H1 (cell line): ENCODE results near the gene UBAP1. TPM values are rescaled to one million over a fixed set of nuclear protein-coding genes. Genes with fewer than 3 reads are reported as not detected.

Source experiments
- CTCF ChIA-PET: fragments of 300-600 bp; sonication (Branson Sonifier 250); formaldehyde crosslinking; loops from one replicate; lab custom pipeline; 2021; ENCODE audit not compliant: partially characterized antibody; lab: Charles Lee
- POLR2A ChIA-PET: fragments of 300-600 bp; sonication (Branson Sonifier 250); formaldehyde crosslinking; loops from one replicate; lab custom pipeline; 2021; ENCODE audit warnings: inconsistent platforms; ENCODE audit not compliant: partially characterized antibody; lab: Charles Lee
- DNase-seq, 2 experiments: peaks; one replicate each; pipeline versions ENCODE4 v3.0.0 to v3.0.0-alpha.2; 2010 to 2022; ENCODE audit warnings: low spot score in 2 of 2, low read depth in 1 of 2, mixed read lengths in 1 of 2
- FAIRE-seq: peaks from 2 replicates; lab custom pipeline; 2011; peaks lifted over from hg19 to GRCh38; lab: Jason Lieb, UNC
- H2AFZ ChIP-seq: 2 replicates; pipeline ENCODE4 v1.8.1; 2012; ENCODE audit warnings: low read length, inconsistent platforms
- H2AK5ac ChIP-seq: 2 replicates; pipeline ENCODE4 v1.6.1; 2013; ENCODE audit warnings: low read depth, low read length
- H2BK120ac ChIP-seq: replicated peaks from 2 replicates; pipeline ENCODE3; 2013; ENCODE audit warnings: low read depth, low read length, inconsistent platforms
- H2BK12ac ChIP-seq: 2 replicates; pipeline ENCODE4 v1.6.1; 2013; ENCODE audit warnings: low read depth, low read length
- H2BK15ac ChIP-seq: 2 replicates; pipeline ENCODE4 v1.6.1; 2013; ENCODE audit warnings: low read length
- H2BK20ac ChIP-seq: 2 replicates; pipeline ENCODE4 v1.6.1; 2013; ENCODE audit warnings: low read length
- H2BK5ac ChIP-seq: 2 replicates; pipeline ENCODE4 v1.6.1; 2013; ENCODE audit warnings: low read depth, low read length
- H3K14ac ChIP-seq: 2 replicates; pipeline ENCODE4 v1.6.1; 2013; ENCODE audit warnings: inconsistent platforms; ENCODE audit not compliant: insufficient read length
- H3K18ac ChIP-seq: 2 replicates; pipeline ENCODE4 v1.6.1; 2013; ENCODE audit warnings: low read length; ENCODE audit errors: extremely low read depth
- H3K23ac ChIP-seq: 2 replicates; pipeline ENCODE4 v1.6.1; 2013; ENCODE audit warnings: inconsistent platforms; ENCODE audit not compliant: insufficient read length
- H3K23me2 ChIP-seq: 2 replicates; pipeline ENCODE4 v1.6.1; 2013; ENCODE audit warnings: low read depth, low read length
- H3K27ac ChIP-seq: 2 replicates; pipeline ENCODE4 v1.6.1; 2011; ENCODE audit warnings: low read depth, low read length, inconsistent platforms
- H3K27me3 ChIP-seq, 4 experiments: replicated peaks in 1 of 4; 1 replicate in 1 of 4; 2 replicates in 3 of 4; pipeline versions ENCODE4 v1.6.1 to v1.8.1; 2011 to 2013; ENCODE audit warnings: low read length in 3 of 4, mild to moderate bottlenecking in 3 of 4, inconsistent platforms in 2 of 4, mixed read lengths in 2 of 4, moderate library complexity in 1 of 4; ENCODE audit not compliant: control insufficient read depth in 3 of 4, insufficient read depth in 3 of 4; ENCODE audit errors: extremely low read depth in 1 of 4
- H3K36me3 ChIP-seq, 4 experiments: 2 replicates each; pipeline versions ENCODE4 v1.6.1 to v1.8.1; 2011 to 2013; ENCODE audit warnings: mild to moderate bottlenecking in 4 of 4, low read length in 3 of 4, moderate library complexity in 2 of 4, control low read depth in 1 of 4, inconsistent platforms in 1 of 4; ENCODE audit not compliant: insufficient read depth in 4 of 4, control insufficient read depth in 2 of 4
- H3K4ac ChIP-seq: replicated peaks from 2 replicates; pipeline ENCODE3; 2013; ENCODE audit warnings: low read length, low read depth, mixed read lengths, inconsistent platforms; ENCODE audit not compliant: insufficient read length
- H3K4me1 ChIP-seq, 4 experiments: replicated peaks in 1 of 4; 1 replicate in 1 of 4; 2 replicates in 3 of 4; pipeline versions ENCODE4 v1.6.1 to v1.8.1; 2011 to 2013; ENCODE audit warnings: low read length in 3 of 4, inconsistent platforms in 2 of 4, mixed read lengths in 1 of 4; ENCODE audit not compliant: insufficient read depth in 4 of 4, control insufficient read depth in 3 of 4
- H3K4me2 ChIP-seq, 2 experiments: 2 replicates each; pipeline versions ENCODE4 v1.6.1 to v1.8.1; 2011 to 2013; ENCODE audit warnings: low read depth in 2 of 2, low read length in 2 of 2, control low read depth in 1 of 2, inconsistent platforms in 1 of 2, mild to moderate bottlenecking in 1 of 2; ENCODE audit not compliant: insufficient read depth in 1 of 2
- H3K4me3 ChIP-seq, 4 experiments: fragments of 200-600, 300-600 bp in 1 of 4; sonication (generic), shearing (Covaris generic), sonication (Bioruptor Twin) in 1 of 4; 2 replicates each; pipeline versions ENCODE4 v1.5.1 to v1.8.1; 2011 to 2016; ENCODE audit warnings: low read length in 4 of 4, low read depth in 3 of 4, control low read depth in 2 of 4, inconsistent platforms in 2 of 4, mild to moderate bottlenecking in 2 of 4, mixed read lengths in 1 of 4, moderate library complexity in 1 of 4; ENCODE audit not compliant: insufficient read depth in 2 of 4; ENCODE audit errors: extremely low read depth in 1 of 4
- H3K56ac ChIP-seq: replicated peaks from 2 replicates; pipeline ENCODE3; 2013; ENCODE audit warnings: low read depth, mild to moderate bottlenecking, mixed read lengths, low read length, inconsistent platforms; ENCODE audit not compliant: insufficient read length
- H3K79me1 ChIP-seq: 2 replicates; pipeline ENCODE4 v1.6.1; 2013; ENCODE audit warnings: low read depth, low read length, control low read depth
- H3K79me2 ChIP-seq, 2 experiments: 2 replicates each; pipeline versions ENCODE4 v1.6.1 to v1.8.1; 2012 to 2013; ENCODE audit warnings: low read length in 2 of 2, mild to moderate bottlenecking in 2 of 2, inconsistent platforms in 1 of 2; ENCODE audit not compliant: insufficient read depth in 2 of 2, control insufficient read depth in 1 of 2
- H3K9ac ChIP-seq, 4 experiments: replicated peaks in 1 of 4; 1 replicate in 1 of 4; 2 replicates in 3 of 4; pipeline versions ENCODE4 v1.6.1 to v1.8.1; 2011 to 2013; ENCODE audit warnings: low read depth in 3 of 4, low read length in 3 of 4, control low read depth in 2 of 4, mild to moderate bottlenecking in 2 of 4, moderate library complexity in 2 of 4, inconsistent platforms in 1 of 4; ENCODE audit errors: extremely low read depth in 1 of 4
- H3K9me3 ChIP-seq, 2 experiments: 2 replicates each; pipeline versions ENCODE4 v1.6.1 to v1.8.1; 2012 to 2013; ENCODE audit warnings: mild to moderate bottlenecking in 2 of 2, moderate library complexity in 2 of 2, control low read depth in 1 of 2, inconsistent platforms in 1 of 2, low read depth in 1 of 2, low read length in 1 of 2, mixed read lengths in 1 of 2; ENCODE audit not compliant: insufficient read depth in 2 of 2
- H4K20me1 ChIP-seq, 2 experiments: replicated peaks in 1 of 2; 2 replicates each; pipeline versions ENCODE3 to v1.8.1; 2011 to 2013; ENCODE audit warnings: inconsistent platforms in 2 of 2, low read length in 2 of 2, mild to moderate bottlenecking in 1 of 2; ENCODE audit not compliant: insufficient read depth in 2 of 2, control insufficient read depth in 1 of 2
- H4K5ac ChIP-seq: 2 replicates; pipeline ENCODE4 v1.6.1; 2013; ENCODE audit warnings: low read length, low read depth, mixed read lengths, inconsistent platforms; ENCODE audit not compliant: insufficient read length
- H4K8ac ChIP-seq: 2 replicates; pipeline ENCODE4 v1.8.0; 2013; ENCODE audit warnings: mild to moderate bottlenecking, moderate library complexity, low read length, inconsistent platforms; ENCODE audit not compliant: insufficient read depth; ENCODE audit errors: extremely low read depth
- H4K91ac ChIP-seq: replicated peaks from 2 replicates; pipeline ENCODE3; 2013; ENCODE audit warnings: low read length, mixed read lengths, inconsistent platforms; ENCODE audit not compliant: insufficient read length
- ASH2L ChIP-seq: fragments of 200-600, 300-600 bp; sonication (generic); IDR thresholded peaks from one replicate; pipeline ENCODE4 v1.7.1; 2017; ENCODE audit warnings: low read length
- BRCA1 ChIP-seq: IDR thresholded peaks from 2 replicates; pipeline ENCODE4 v1.6.1; 2012; ENCODE audit warnings: low read depth, low read length, improper control_type of control experiment
- CREB1 ChIP-seq: IDR thresholded peaks from 2 replicates; pipeline ENCODE4 v1.6.1; 2012; ENCODE audit warnings: inconsistent platforms
- KDM4A ChIP-seq: IDR thresholded peaks from one replicate; pipeline ENCODE4 v1.7.1; 2012; ENCODE audit warnings: low read depth, mild to moderate bottlenecking, moderate library complexity, low read length, inconsistent platforms; ENCODE audit not compliant: severe bottlenecking
- PHF8 ChIP-seq: fragments of 200-600 bp; sonication (generic); conservative IDR thresholded peaks from 2 replicates; pipeline ENCODE4 v1.7.1; 2012; ENCODE audit warnings: low read depth, mild to moderate bottlenecking, inconsistent platforms, low read length, moderate library complexity
- TAF7 ChIP-seq: optimal IDR thresholded peaks from 2 replicates; pipeline ENCODE3; 2011; ENCODE audit warnings: low read depth, mild to moderate bottlenecking, inconsistent platforms, low read length, moderate library complexity, borderline replicate concordance
- WGBS, 2 experiments: shearing (Covaris generic) in 1 of 2; methylation state at CpG; one replicate each; pipeline versions ENCODE4 v1.1.6 to v1.1.7; 2013 to 2015; ENCODE audit warnings: low lambda C conversion rate in 2 of 2, mixed read lengths in 2 of 2, inconsistent platforms in 1 of 2, low coverage in 1 of 2, missing lambda C conversion rate in 1 of 2; ENCODE audit not compliant: insufficient replicate concordance in 2 of 2, insufficient coverage in 1 of 2, insufficient read length in 1 of 2; ENCODE audit errors: extremely low coverage in 1 of 2, missing lambda C conversion rate in 1 of 2; 5-methylcytosine and 5-hydroxymethylcytosine counted together
- long read RNA-seq, 2 experiments: library from RNA in 1 of 2; library from capped mRNA in 1 of 2; stranded (forward); transcript quantifications; one replicate each; pipeline ENCODE4 v2.0.0, GENCODE V29; 2021; ENCODE audit warnings: inconsistent platforms in 1 of 2
- polyA minus RNA-seq, 3 experiments: library from RNA; depleted of rRNA, polyadenylated mRNA; stranded (reverse); fragments of >200 nt; gene quantifications; 1 replicate in 2 of 3; 2 replicates in 1 of 3; pipeline ENCODE4 v1.2.3, GENCODE V29; 2011
- polyA plus RNA-seq, 7 experiments: library from polyadenylated mRNA; depleted of rRNA in 3 of 7; stranded (reverse) in 5 of 7; unstranded in 2 of 7; fragments of >200 nt in 5 of 7; fragments of 200-250 nt in 2 of 7; gene quantifications; 1 replicate in 5 of 7; 2 replicates in 1 of 7; 4 replicates in 1 of 7; pipeline versions ENCODE4 v1.2.1 to v1.2.3, GENCODE V29; 2011 to 2013; ENCODE audit warnings: missing spikeins in 2 of 7, mixed read lengths in 2 of 7
- total RNA-seq: library from RNA; stranded (reverse); fragmentation: NEBNext Ultra II Directional; extraction: Animal tissue kit (Norgen Biotek cat#: 25700); gene quantifications from 2 replicates; pipeline ENCODE4 v1.2.1, GENCODE V29; 2021

The UBAP1 gene
- total RNA-seq (31.3 and 32.4 TPM in 2 replicates), polyA plus RNA-seq (2011; rRNA removed) (25.0 and 31.4 TPM in 2 replicates), polyA minus RNA-seq (2011; rRNA and poly(A)+ RNA removed) (53.3 and 63.4 TPM in 2 replicates)
- 29.6 TPM for polyA plus RNA-seq (2011; cell fraction: cytosol; rRNA removed)
- polyA plus RNA-seq (2011; cell fraction: nucleus; rRNA removed): 21.9 TPM
- polyA plus RNA-seq (2012, experiment 1 of 2): 24.5 to 29.0 TPM (median 25.6 TPM) in 4 replicates
- 30.2 TPM for polyA plus RNA-seq (2012, experiment 2 of 2)
- polyA plus RNA-seq (2013, experiment 1 of 2): 18.6 TPM
- polyA plus RNA-seq (2013, experiment 2 of 2): 18.8 TPM
- polyA minus RNA-seq (2011; cell fraction: cytosol; rRNA and poly(A)+ RNA removed): 25.0 TPM
- polyA minus RNA-seq (2011; cell fraction: nucleus; rRNA and poly(A)+ RNA removed): 23.7 TPM
- long read RNA-seq, experiment 1, partial matches to known transcripts: 10 of 36 reads
- long read RNA-seq, experiment 1, other reads (novel, unspliced or antisense): 22 of 36 reads
- long read RNA-seq, experiment 2, transcript UBAP1-201 (7 exons, 2,735 nt): major isoform, 15 of 26 reads
- long read RNA-seq, experiment 2, partial matches to known transcripts: 3 of 26 reads
- long read RNA-seq, experiment 2, other reads (novel, unspliced or antisense): 5 of 26 reads

GRCh38 chr9:34178436-34179212 is at the start of gene UBAP1:
UBAP1 (plus strand) TSS chr9:34179043; CDS start chr9:34220915, 41,872 bp downstream.
- peak within 1 kb of the TSS; percentile 99 for H4K8ac ChIP-seq
- peaks cover 0 to 42% of the 10 kb centered on the region in 2 experiments; a peak in 2 of 4 replicates for H3K79me2 ChIP-seq
- ChIA-PET POLR2A (interaction anchor here (0.8 to 3.0 kb wide), 25 partner anchors 9 to 198 kb away, joined by 3 to 34 read pairs (median 5); partner anchors contain the start of genes DCAF12, MYORG and UBAP2), CTCF (interaction anchor here (1.2 to 3.8 kb wide), 4 partner anchors 23 to 74 kb away, joined by 3 to 16 read pairs (median 6); no protein-coding TSS in a partner anchor)
- H2AFZ ChIP-seq: peak within 1 kb of the TSS; percentile 47
- H3K4me2 ChIP-seq: peak within 1 kb of the TSS; percentile 75 to 89
- no peaks in the 10 kb centered on the region; a peak in 1 of 7 replicates for H3K4me1 ChIP-seq
- H3K36me3 ChIP-seq: no peaks in the 10 kb centered on the region
- H3K27me3 ChIP-seq: no peaks in the 10 kb centered on the region
- H2AK5ac ChIP-seq: no peak within 1 kb of the TSS
- WGBS, 2 experiments: 1% methylated on average over 45 of the region's 48 CpGs; no CpG with 5 or more reads in 1 of the 2 experiments
- H3K4me3 ChIP-seq: peak within 1 kb of the TSS; percentile 81 to 99 (median 90)
- H3K18ac ChIP-seq: peak within 1 kb of the TSS; percentile 95
- H3K27ac ChIP-seq: peak within 1 kb of the TSS; percentile 96
- peak within 1 kb of the TSS; percentile 97 for H2BK5ac ChIP-seq
- H4K91ac ChIP-seq: no peak within 1 kb of the TSS
- H4K20me1 ChIP-seq: no peaks in the 10 kb centered on the region
- peak within 1 kb of the TSS; percentile 4; the same call in 1 of the 2 replicates for H2BK15ac ChIP-seq
- peak within 1 kb of the TSS; percentile 76 for H2BK12ac ChIP-seq
- H2BK120ac ChIP-seq: no peak within 1 kb of the TSS
- H4K5ac ChIP-seq: peak within 1 kb of the TSS; percentile 96
- 0 out of 2 replicates have a peak within 1 kb of the TSS, but pooled peaks have one; percentile 3 for H2BK20ac ChIP-seq
- H3K56ac ChIP-seq: peak within 1 kb of the TSS; percentile 44
- H3K9ac ChIP-seq: peak within 1 kb of the TSS; percentile 84 to 98 (median 95)
- FAIRE-seq (peak; percentile 87), DNase-seq (peak; percentile 90 to 95)
- no peak within 1 kb of the TSS for H3K14ac ChIP-seq
- peaks cover 5% of the 10 kb centered on the region for H3K23me2 ChIP-seq
- H3K4ac ChIP-seq: peak within 1 kb of the TSS; percentile 3
- no peak within 1 kb of the TSS for H3K23ac ChIP-seq
- H3K79me1 ChIP-seq: no peaks in the 10 kb centered on the region
- H3K9me3 ChIP-seq: no peaks in the 10 kb centered on the region
- TF ChIP-seq KDM4A (peak; percentile 68), TAF7 (peak; percentile 91), BRCA1 (no peak), CREB1 (peak; percentile 96), PHF8 (peak; percentile 94), ASH2L (peak; percentile 93)
